HG02763 (cell line): ENCODE data around the gene TFRC.
"Not testable (repeated sequence)": the region's sequence is repeated elsewhere in the genome, so short reads cannot be mapped to it uniquely, and the experiment has no call there.

ENCODE experiments used
- ATAC-seq: cut with Tn5 transposase; IDR thresholded peaks from one replicate; pipeline ENCODE4 v1.9.1; 2021; ENCODE audit warnings: mild to moderate bottlenecking, moderate library complexity; ENCODE audit not compliant: unreplicated experiment

Gene TFRC

DNA sequence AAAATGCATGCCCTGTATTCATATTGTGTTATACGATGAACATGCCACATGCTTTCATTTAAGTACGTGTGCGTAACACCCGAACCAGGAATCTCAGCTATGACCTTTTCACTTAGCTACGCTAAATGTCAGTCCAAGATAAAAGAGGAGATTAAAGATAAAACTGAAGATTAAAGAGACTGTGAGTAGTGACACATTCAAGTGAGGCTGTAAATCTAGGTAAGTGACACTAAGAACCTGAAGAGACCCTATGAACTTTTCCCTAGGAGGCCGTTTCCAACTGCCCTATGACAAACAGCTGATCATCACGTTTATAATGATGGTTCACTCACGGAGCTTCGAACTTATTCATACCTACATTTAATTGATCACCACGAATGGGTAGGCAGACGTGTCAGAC lies 32.2 kb downstream of the TFRC start:
- no peak for ATAC-seq

DNA sequence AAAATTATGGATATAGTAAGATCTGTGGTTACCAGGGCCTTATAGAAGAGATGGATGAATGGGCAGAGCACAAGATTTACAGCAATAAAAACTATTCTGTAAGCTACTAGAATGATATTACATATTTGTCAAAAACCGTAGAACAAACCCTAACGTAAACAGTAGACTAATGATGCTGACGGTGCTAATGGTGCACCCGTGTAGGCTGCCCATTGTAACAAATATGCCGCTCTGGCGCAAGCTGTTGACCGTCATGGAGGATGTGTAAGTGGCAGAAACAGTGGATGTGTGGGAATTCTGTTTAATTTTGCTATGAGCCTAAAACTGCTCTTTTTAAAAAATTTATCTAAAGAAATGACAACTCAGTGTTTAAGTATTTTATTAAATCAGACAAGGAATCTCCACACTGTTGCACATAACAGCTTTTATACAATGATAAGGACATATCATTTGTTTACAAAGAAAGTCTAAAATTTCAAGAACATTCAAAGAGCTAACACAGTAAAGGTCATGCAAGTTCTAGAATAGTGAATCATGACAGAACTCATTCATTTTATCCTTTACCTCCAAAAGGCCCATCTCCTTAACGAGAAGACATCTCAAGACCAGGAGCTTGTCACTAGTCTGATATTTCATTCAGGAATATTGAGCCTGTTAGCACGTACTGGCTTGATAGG lies 32.8 kb downstream of the TFRC start:
- ATAC-seq: no peak

DNA sequence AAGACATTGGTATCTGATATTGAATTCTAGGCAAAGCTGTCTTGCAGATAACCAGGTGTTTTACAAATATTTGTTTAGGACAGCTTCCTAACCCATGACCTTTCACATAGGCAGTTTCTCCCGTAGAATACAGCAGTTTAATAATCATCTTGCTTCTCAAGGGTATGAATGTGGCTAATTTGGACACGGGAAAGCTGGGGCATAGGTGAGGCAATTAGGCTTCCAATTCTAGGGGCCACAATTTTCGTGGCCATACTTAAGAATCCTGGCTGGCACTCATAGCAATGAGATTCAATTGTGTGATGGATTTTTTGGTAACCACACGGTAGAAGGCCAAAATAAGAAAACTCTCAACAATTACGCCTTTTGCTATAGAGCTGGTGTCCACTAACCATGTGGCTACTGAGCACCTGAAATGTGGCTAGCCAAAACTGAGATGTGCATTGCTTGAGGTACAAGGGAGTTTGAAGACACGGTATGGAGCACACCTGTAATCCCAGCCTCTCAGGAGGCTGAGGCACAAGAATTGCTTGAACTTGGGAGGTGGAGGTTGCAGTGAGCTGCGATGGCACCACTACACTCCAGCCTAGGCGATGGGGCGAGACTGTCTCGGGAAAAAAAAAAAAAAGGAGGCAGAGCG lies 34.4 kb downstream of the TFRC start:
- no peak for ATAC-seq

DNA sequence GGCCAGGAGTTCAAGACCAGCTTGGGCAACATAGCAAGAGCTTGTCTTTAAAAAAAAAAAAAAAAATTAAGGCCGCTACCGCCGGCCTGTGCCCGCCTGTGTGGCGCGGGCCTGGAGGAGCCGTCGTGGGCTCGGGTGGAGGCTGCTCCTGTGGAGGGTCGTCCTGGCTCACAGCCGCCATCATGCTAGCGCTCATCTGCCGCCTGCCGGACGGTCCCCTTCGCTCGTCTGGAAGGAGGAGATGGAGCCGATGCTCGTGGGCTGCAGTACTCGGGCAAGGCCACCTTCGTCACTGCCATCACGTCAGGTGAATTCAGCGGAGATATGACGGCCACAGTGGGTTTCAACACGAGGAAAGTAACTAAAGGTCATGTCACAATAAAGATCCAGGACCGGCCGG lies 37.4 kb downstream of the TFRC start:
- no peak for ATAC-seq

DNA sequence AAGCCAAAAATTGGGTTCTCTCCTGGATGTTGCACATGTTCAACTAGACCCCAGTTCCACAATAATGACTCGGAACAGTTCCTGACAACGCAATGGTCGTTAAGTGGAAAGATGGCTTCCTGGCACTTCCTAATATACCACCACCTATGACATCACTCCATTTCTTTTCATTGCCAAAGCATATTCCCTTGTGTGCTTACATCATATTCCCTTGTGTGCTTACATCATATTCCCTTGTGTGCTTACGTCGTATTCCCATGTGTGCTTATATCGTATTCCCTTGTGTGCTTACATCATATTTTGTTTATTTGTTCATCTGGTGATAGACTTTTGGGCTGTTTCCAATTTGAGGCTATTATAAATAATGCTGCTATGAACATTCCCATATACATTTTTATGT lies 39.2 kb downstream of the TFRC start:
- no peak for ATAC-seq

DNA sequence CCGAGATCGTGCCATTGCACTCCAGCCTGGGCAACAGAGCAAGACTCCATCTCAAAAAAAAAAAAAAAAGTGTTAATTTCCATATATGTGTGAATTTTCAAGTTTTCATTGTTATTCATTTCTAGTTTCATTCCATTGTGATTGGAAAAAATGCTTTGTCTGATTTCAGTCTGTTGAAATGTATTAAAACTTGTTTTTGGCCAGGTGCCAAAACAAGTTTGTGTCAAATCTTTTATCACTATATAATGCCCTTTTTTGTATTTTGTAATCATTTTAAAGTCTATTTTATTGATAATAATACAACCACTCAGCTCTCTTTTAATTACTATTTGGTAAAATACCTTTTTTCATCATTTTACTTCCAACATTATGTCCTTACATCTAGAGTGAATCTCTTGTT lies 42.5 kb downstream of the TFRC start:
- no peak for ATAC-seq

DNA sequence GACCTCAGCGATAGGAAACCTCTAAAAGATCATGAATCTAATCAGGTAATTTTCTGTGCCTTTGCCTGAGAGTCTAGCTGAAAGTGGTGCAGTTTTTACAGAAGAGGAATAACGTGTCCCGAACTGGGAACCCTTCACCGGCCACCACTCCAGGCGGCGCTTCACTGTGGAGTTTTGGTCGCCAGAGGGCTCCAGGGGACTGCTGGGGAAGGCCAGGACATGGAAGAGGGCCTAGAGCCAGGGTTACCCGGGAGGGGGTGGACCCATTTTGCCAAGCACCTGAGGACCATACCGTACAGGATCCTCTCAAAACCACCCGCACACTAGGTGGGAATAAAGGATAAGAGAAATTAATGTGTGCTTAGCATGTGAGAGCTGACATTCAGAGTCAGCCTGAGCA lies 55.8 kb downstream of the TFRC start:
- ATAC-seq: not testable (repeated sequence)

DNA sequence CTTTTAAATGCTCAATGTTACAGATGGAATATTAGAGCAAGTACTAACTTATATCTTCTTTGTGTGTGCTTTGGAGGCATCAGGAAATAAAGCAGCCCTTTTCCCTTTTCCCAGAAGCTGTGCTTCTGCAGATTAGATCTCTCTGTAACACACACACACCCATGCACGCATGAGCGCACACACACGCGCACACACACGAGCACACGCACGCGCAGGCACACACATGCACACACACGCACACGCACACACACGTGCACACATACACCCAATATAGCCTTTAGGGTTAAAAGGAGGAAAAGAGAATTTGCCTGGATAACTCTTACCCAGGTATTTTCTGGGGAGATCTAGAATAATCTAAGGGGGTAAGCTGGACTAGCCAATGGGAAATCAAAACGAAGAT lies 56.9 kb downstream of the TFRC start:
- ATAC-seq: no peak

DNA sequence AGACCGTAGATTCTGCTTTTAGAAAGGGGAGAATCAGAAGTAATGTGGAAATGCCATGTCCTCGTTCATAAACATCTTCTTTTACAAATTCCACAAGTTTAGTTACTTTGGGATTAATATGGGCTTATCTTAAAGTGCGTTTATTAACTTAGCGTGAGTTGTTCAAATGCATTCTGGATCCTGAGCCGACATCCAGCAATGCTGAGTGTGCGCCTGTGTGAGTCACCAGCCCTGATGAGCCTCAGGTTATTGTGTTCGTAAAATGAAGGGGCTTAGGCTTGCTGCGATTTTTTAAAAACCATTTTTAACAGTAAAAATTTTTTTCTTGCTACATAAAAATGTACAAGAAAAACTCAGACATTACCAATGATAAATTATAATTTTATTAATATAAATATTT lies 57.9 kb downstream of the TFRC start:
- ATAC-seq: no peak

DNA sequence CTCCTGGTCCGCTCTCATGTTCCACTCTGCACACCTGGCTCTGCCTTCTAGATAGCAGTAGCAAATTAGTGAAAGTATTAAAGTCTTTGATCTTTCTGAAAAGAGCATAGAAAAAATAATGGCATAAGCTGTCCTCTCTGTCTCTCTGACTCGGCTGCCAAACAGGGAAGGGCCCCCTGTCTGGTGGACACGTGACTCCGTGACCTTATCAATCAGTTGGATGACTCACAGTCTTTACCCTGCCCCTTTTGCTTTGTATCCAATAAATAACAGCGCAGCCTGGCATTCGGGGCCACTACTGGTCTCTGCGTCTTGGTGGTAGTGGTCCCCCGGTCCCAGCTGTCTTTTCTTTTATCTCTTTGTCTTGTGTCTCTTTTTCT lies 59.4 kb downstream of the TFRC start:
- ATAC-seq: not testable (repeated sequence)

DNA sequence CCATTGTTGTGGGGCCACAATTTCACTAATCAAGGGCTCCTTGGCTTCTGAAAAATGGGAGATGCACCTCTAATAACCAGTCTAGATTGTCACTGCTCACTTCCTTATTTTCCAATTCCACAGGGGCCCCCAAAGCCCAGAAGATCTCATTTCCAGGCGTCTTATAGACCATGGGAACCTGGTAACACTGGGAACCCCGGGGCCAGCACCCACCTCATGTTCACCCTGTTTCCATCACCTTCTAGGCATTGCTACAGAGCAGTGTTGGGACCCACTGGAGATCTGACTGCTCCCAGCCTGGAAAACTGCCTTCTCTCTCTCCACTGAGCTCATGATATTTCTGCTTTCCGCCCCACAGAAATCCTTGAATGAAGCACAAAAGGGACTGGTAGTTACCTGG lies 61.5 kb downstream of the TFRC start:
- ATAC-seq: no peak

DNA sequence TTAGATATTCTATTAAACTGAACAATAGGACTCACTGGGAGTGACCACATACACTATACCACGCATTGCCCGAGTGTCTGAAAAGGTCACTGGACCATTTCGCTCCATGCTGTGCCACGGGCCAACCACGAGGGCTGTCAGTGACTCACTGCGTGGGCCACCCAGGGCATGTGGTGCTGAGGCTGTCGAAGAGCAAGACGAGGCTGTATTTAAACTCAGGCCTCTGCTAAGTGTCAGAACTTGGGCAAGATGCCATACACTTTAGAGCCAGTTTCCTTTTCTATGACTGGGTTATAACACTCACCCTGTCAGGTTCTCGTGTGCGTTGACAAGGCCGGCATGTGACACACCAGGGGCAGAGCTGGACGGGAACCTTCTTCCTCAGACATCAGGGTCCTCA lies 62.3 kb downstream of the TFRC start:
- not testable (repeated sequence) for ATAC-seq

DNA sequence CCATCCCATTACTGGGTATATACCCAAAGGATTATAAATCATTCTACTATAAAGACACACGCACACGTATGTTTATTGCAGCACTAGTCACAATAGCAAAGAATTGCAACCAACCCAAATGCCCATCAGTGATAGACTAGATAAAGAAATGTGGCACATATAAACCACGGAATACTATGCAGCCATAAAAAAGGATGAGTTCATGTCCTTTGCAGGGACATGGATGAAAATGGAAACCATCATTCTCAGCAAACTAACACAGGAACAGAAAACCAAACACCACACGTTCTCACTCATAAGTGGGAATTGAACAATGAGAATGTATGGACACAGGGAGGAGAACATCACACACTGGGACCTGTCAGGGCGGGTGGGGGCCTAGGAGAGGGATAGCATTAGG lies 63.7 kb downstream of the TFRC start:
- ATAC-seq: not testable (repeated sequence)

DNA sequence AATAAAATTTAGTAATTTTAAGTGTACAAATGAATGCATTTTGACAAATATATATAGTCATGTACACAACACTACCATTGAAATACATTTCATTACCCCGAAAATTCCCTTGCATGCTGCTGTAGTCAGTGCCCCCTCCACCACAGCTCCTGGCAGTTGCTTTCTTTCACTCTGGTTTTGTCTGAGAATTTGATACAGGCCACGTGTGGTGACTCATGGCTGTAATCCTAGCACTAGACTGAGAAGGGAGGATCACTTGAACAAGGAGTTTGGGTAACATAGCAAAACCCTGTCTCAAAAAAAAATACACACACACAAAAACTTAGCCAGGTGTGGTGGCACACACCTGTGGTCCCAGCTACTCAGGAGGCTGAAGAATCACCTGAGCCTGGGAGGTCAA lies 65.4 kb downstream of the TFRC start:
- no peak for ATAC-seq

DNA sequence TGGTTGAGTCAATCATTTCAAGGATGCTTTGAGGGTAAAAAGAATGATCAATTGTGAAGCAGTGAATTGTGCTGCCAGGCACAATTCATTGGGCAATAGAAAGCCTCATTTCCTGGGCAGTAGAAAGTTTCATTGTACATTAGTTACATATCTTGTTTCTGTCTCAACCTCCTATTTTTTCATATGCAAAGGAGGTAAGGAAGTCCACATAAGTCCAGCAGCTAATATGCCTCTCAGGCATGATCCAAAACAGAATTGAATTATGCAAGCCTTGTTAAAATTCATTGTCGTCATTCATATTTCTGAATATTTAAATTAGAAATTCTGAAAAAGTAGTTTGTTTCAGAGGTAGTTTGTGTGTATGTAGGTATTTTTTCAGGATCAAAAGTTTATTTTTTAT lies 65.8 kb downstream of the TFRC start:
- no peak for ATAC-seq

DNA sequence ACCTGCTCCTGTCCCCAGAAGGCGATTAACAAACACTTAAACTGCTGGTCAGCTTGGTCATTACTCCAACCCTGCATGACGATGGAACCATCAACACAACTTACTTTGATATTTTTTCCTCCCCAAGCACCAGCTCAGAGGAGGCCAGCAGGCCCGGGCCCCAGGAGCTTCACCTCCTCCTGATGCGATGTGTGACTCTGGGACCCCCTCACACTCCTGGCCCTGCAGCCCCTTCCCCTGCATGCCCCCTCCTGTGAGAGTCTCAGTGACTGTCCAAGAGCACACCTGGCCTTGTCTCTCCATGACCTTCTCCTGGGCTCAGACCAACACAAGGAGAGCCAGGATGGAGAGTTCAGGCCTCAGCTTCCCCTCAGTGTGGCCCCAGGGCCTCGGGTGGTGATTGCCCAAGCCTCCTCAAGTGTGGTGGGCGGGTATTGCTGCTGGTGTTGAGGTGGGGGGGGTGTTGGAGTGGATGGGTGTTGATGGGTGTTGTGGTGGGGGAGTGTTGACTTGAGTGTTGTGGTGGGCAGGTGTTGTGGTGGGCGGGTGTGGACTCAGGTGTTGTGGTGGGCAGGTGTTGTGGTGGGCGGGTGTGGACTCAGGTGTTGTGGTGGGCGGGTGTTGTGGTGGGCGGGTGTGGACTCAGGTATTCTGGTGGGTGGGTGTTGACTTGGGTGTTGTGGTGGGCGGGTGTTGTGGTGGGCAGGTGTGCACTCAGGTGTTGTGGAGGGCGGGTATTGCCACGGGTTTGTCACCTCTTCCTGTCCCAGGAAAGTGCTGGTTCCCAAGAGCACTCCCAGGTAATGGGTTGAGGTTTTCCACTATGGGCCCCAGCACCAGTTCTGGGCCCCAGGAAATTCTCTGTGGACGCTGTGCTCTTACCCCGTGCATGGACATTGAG lies 68.1 kb downstream of the TFRC start:
- no peak for ATAC-seq

DNA sequence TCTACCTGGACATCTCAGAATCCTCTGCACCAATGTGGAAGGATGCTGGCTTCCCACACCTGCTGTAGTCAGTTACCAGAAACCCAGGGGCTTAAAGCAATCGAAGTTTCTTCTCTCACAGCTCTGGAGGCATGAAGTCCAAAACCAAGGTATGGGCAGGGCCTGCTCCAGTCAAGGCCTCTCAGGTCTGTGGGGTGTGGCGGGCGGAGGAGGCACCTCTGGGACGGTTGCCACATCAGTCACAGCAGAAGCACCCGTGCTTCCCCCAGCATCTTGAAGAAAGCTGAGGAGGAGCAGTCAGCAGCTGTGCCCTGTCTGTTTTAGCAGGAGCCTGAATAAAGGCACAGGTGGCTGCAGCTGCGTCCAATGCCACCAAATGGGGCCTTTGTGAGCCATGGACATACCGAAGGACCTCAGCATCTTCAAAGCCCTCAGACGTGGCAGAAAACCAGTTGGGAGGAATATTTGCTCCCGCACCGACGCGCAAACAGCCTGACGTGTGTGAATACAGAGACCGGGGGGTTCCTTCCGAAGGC lies 68.9 kb downstream of the TFRC start:
- ATAC-seq: no peak

DNA sequence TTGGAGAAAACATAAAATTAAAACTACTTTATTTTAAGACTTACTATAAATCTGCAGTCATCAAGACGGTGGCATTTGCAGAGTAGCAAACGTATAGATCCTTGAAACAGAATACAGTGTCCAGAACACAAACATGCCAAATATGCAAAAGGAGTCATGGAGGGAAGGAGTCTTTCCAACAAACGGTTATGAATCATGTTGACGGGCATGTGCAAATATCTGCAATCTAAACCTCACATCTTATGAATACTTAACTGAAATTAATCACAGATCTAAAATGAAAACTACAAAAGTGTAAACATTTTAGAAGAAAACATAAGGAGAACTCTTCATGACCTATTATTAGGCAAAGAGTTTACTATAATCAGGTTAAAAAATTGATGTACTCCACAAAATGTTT lies 69.4 kb downstream of the TFRC start:
- no peak for ATAC-seq

DNA sequence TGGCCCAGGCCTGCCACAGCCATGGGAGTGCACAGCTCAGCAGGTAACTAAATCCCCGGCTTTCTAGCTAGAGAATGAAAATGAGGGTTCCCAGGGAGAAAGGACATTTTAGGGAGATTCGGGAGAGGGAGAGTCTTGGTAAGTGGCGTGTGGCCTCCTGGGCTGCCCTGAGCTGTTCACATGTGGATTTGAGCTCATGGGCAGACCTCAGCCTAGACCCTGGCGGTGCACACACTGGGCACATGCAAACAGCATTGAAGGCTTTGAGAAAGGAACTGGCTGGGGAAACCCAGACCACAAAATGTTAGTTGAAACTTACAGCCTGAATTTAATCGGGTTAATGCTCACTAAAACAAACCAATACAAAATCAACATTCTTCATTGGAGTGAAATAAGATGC lies 72.4 kb downstream of the TFRC start:
- no peak for ATAC-seq

DNA sequence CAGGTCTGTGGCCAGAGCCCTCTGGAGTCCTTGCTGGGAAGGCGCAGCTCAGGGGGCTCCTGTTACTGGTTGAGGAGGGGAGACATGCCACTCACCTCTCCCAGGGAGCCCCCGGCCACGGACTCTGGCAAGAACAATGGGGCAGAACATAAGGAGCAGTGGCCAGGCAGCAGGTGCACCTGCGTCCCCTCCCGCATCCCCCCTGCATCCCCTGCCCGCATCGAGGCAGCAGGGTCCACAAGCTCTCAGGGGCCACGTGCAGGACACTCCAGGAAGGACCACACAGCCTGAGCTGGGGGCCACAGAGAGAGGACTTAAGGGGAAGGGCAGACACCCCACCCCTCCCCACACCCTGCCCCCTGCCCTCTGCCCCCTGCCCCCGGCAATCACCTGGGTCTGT lies 73.0 kb downstream of the TFRC start:
- ATAC-seq: no peak

DNA sequence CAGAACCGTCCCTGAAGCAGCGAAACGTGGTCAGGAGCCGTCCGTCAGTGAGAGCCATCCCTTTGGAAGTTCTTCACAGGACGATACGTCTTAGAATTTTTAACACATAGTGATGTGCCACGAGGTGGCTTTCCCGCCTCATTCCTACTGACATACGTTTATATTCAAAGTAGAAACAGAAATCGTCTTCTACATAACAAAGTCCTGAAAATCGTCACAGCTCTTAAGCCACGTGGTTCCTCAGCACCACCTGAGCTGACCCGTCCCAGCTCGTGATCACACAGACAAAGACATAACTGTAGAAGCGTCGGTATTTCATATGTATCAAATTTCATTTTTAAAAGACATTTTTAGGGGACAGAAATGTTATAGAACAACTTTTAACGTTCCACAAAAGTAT lies 73.5 kb downstream of the TFRC start:
- no peak for ATAC-seq
